SIG-M5 (cell line): ENCODE results near the gene CNTN6.

Experiments used
- DNase-seq: peaks from one replicate; lab custom pipeline; 2025; lab: John Stamatoyannopoulos, UW

Gene CNTN6

GRCh38 chr3:1179146-1179545, 86.3 kb downstream of the CNTN6 start:
- DNase-seq, result no peak

GRCh38 chr3:1183320-1184048, 90.7 kb downstream of the CNTN6 start:
- DNase-seq, result no peak

GRCh38 chr3:1190569-1190968, 97.7 kb downstream of the CNTN6 start:
- no peak for DNase-seq

- DNase-seq, result no peak
These were observed 98.2 kb downstream of the CNTN6 start for GRCh38 chr3:1191026-1191425.

- no peak for DNase-seq
These were observed 103.1 kb downstream of the CNTN6 start for GRCh38 chr3:1195947-1196346.

- DNase-seq, result no peak
These were observed 104.2 kb downstream of the CNTN6 start for GRCh38 chr3:1197051-1197450.

GRCh38 chr3:1200371-1200770, 107.5 kb downstream of the CNTN6 start:
- no peak for DNase-seq

GRCh38 chr3:1207904-1208303, 115.1 kb downstream of the CNTN6 start:
- no peak for DNase-seq

- DNase-seq, result no peak
These were observed 122.1 kb downstream of the CNTN6 start for GRCh38 chr3:1214933-1215332.

- DNase-seq, result no peak
These were observed 124.0 kb downstream of the CNTN6 start for GRCh38 chr3:1216856-1217255.

GRCh38 chr3:1227111-1227510, 134.3 kb downstream of the CNTN6 start:
- DNase-seq, result no peak

- DNase-seq, result no peak
These were observed 135.5 kb downstream of the CNTN6 start for GRCh38 chr3:1228289-1228688.

GRCh38 chr3:1230920-1231319, 138.1 kb downstream of the CNTN6 start:
- no peak for DNase-seq

GRCh38 chr3:1232276-1232675, 139.5 kb downstream of the CNTN6 start:
- DNase-seq, result no peak

- DNase-seq, result no peak
These were observed 142.8 kb downstream of the CNTN6 start for GRCh38 chr3:1235526-1236120.

- no peak for DNase-seq
These were observed 158.6 kb downstream of the CNTN6 start for GRCh38 chr3:1251282-1252060.

GRCh38 chr3:1252061-1252430, 159.2 kb downstream of the CNTN6 start:
- DNase-seq, result no peak

- no peak for DNase-seq
These were observed 169.4 kb downstream of the CNTN6 start for GRCh38 chr3:1262246-1262645.

GRCh38 chr3:1263121-1263520, 170.3 kb downstream of the CNTN6 start:
- DNase-seq, result no peak

GRCh38 chr3:1269808-1270207, 177.0 kb downstream of the CNTN6 start:
- no peak for DNase-seq

- DNase-seq, result no peak
These were observed 179.9 kb downstream of the CNTN6 start for GRCh38 chr3:1272546-1273265.

GRCh38 chr3:1275495-1275894, 182.7 kb downstream of the CNTN6 start:
- no peak for DNase-seq

- no peak for DNase-seq
These were observed 195.0 kb downstream of the CNTN6 start for GRCh38 chr3:1287815-1288214.
